ENCODE measurements around the gene PPP1R16B.

Gene PPP1R16B

DNA sequence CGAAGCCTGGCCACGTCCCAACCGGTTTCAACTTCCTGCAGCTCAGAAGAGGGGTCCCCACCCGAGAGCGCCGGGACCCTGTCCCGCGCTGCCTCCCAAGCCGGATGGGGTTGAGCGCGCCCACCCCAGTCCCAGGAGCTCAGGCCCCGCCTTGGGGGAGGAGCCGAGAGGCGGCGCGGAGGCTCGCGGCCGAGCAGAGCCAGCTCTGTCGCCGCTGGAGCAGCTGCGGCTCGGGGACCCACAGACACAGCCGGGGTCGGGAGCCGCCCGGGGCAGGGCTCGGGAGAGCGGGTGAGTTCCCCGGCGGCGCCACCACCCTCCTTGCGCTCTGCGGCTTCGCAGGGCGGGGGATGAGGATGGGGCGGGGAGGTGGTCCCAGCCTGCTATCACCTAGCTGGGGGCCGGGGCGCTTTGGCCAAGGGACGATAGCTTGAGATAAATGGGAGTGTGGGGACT lies at the start of gene PPP1R16B:
PPP1R16B (plus strand) TSS at position 196 of the 456 bp plus-strand sequence. CDS start 30,229 bp downstream, outside the sequence.
- peak; percentile 80 for DNase-seq

DNA sequence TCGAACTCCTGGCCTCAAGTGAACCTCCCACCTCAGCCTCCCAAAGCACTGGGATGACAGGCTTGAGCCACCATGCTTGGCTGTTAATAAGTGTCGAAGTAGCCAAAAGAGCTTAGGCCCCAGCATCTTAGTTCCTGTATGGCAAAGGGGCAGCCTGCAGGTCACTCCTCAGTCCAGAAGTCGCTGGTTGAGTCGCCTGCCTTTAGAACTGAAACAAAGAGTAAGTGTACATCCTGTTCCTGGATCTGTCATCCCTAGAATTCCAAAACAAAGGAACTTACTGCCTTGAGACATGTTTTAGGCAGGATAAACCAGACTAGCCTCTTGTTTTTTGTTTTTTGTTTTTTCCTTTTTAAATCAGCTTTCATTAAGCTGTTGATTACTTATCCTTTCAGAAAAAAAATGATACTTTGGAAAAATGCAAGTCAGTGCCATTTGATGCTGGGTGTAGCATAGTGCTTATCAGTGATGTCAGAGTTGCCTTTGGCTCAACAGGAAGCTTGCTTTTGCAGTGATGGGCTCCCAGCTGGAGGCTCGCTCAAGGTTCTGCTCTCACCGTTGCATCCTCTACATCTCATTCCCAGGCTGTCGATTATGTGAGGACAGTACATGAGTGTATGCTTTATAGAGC lies 48.2 kb upstream of the PPP1R16B start:
- DNase-seq: no peak

DNA sequence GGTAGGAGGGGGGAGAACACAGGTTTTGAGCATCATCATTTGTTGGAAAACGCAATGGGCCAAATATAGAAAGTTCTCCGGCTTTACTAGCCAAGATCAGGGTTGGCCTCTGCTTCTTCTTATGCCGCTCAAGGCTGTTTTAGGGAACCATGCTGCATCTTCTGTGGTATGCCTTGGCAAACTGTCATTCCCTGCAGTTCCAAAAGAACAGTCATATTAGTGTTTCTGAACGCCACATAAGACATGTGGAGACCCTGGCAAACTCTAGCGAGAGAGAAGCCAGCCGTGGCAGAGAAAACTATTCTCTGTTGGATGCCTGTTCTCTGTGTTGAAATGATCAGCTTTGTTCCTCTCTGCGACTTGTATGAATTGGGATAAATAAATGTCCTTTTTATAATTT lies 46.4 kb upstream of the PPP1R16B start:
- DNase-seq: no peak

DNA sequence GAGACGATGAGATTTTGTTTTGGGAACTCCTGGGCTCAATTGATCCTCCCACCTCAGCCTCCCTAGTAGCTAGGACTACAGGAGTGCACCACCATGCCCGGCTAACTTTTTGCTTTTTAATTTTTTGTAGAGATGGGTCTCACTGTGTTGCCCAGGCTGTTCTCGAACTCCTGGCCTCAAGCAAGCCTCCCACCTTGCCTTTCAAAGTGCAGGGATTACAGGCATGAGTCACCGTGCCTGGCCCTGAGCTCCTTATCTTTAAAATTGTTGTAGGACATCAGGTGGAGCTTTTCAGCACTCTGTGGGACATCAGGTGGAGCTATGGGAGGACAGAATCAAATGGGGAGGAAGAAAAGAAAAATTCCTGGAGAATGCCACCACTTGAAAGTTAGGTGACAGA lies 44.5 kb upstream of the PPP1R16B start:
- no peak for DNase-seq

DNA sequence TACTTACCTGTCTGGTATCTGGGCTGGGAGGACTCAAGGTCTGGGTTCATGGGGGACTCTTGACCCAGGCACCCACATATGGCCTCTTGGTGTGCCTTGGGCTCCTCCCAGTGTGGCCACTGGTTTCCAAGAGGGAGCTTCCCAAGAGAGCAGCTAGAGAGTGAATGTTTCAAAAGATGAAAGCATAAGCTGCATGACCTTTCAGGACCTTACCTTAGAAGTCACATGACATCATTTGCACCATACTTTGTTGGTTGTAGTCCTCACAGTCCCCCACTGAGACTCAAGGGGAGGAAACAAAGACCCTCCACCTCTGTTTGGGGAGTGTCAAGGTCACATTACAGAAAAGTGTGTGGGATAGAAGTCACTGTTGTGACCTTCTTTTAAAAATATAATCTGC lies 43.3 kb upstream of the PPP1R16B start:
- no peak for DNase-seq

DNA sequence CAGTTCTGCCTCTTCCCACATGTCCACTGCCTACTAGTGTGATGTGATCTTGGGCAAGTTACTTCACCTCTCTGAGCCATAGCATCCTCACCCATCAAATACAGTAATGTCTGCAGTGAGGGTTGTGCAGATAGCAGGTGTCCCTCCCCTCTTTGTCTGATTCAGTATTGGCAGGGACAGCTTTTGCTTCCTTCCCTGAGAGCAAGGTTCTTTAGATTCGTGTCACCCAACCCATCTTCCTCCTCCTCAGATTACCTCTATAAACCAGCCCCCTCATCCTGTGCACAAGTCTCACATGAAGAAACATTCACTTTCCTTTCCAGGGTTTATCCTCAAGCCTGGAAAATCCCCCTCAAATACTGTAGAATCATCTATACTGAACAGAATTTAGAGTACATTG lies 41.9 kb upstream of the PPP1R16B start:
- DNase-seq: no peak

DNA sequence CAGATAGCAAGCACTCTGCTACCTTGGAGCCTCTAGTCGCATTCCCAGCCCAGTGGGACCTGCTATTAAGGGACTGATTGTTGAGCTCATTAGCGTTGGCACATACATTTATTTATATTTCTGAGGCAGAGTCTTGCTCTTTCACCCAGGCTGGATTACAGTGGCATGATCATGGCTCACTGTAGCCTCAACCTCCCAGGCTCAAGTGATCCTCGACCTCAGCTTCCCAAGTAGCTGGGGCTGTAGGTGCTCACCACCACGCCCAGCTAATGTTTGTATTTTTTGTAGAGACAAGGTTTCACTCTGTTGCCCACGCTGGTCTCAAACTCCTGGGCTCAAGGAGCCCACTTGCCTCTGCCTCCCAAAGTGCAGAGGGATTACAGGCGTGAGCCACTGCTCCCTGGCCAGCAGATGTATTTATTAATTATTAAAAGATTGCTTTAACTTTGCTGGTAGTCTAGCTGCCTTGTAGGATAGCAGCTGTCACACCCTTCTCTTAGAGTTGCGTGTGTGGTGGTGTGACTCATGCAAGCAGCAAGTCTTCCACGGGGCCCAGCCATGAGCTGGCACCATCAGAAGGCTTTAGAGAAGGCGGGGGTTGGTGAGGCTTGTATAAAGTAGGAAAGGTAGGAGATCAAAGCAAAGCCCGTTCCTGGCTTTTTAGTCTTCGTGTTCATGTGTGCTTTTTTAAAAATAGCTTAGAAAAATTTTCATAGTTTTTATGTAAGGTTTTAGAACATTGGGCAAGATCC lies 40.8 kb upstream of the PPP1R16B start:
- peak; percentile 11 for DNase-seq

DNA sequence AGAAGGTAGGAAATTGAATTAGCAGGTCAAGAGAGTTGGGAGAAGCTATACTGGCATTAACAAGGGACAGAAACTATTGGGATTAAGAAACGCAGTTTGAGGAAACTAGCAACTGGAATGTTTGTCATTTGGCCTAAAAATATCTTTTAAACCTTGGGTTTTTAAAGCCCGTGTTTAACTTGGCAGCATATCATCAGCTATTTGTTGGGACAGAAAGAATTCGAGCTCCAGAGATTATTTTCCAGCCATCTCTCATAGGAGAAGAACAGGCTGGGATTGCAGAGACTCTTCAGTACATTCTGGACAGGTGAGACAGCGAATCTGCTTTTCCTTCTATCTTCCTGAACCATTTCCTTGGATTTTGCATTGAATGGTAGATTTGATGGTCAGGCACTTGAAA lies 39.4 kb upstream of the PPP1R16B start:
- no peak for DNase-seq

DNA sequence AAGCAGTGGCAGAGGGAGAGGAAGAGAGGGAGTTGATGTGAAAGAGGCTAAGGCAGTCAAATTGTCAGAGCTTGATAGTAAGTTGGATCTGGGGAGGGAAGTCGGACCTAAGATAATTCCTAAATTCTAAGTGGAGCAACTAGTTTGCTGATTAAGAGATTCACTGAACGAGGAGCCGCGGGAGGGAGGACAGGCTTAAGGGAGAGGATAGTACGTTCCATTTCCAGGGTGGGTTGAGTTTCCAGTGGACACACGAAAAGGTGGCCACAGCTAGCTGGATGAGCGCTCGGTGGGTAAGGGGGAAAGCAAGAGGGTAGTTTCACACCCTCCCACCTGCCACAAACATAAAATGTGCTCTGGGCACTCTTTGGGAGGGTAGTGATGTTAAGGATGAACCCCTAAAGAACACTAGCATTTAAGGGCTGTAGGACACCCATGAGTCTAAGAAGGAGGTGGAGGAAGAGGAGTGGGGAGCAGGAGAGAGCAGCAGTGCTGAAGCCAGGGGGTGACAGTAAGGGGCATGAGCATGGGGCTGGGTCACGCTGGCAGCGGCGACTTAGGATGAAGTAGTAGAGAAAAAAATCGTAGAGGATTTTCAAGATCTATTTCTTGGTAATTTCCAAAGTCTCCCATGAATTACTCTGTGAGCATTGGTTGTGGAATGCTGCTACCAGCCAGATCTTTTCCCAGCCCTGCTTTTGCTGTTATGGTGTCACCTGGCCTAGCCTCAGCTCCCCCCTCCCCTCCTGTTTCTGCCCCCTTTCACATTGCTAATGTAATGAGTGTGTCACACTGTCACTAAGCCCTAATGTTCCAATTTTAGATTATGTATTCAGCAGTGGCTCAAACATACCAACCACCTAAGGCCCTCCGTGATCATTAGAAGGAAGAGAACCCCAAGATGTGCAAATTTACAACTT lies 35.9 kb upstream of the PPP1R16B start:
- DNase-seq: no peak

DNA sequence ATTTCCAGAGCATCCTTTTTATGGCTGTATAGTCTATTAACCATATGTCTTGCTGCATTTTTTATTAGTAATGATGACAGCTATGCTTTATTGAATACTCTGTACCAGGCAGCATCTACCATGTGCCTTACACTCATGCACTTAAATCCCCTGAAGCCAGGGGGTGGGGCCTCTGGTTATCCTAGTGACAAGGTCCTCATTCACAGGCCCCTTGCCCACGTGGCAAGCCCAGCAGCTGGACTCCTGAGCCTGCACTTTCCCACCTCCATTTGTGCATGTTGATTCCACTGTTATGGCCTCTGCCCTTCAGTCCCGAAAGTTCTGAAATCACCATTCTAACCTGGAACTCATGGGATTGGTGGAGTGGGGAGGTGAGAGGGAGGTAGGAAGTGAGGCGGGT lies 35.0 kb upstream of the PPP1R16B start:
- DNase-seq: no peak

DNA sequence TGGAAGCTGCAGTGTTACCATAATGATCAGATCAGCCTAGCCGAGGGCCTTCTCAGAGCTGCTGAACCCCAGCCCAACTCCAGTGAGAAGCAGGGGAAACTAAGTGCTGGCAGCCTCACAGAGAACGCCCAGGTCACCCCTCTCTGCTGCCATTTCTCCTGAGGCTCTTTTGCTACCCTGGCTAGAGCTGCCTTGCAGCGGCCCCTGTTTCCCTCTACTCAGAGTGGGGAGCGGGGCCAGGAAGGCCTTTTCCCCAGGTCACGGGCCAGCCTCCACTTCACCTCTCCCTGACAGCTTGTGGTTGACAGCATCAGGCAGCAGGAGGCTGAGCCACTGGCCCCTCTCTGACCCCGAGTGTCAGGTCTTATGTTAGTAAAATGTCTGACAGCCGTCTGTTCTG lies 34.5 kb upstream of the PPP1R16B start:
- no peak for DNase-seq

DNA sequence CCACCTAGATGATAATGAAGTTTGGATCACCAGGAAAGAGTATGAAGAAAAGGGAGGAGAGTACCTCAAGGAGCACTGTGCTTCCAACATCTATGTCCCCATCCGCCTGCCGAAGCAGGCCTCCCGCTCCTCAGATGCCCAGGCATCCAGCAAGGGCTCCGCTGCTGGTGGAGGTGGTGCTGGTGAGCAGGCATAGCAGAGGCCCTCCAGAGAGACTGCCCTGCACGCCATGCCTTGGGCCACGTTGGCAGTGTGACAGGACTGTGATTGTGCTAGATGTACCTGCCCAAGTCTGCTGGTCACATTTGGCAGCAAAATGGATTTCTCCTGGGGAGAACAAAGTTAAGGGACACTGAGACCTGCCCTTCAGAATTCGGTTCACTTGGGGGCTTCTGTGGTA lies 33.9 kb upstream of the PPP1R16B start:
- DNase-seq: no peak

DNA sequence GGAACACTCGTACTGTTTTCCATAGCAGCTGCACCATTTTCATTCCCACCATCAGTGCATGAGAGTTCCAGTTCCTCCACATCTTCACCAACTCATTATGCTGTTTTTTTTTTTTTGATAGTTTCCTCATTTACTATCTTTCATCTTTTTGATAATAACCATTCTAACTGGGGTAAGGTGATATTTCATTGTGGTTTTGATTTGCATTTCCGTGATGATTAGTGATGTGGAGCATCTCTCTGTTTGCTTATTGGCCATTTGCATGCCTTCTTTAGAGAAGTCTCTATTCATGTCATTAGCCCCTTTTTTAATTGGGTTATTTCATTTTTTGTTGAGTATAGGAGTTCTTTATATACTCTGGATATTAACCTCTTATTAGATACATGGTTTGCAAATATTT lies 31.3 kb upstream of the PPP1R16B start:
- no peak for DNase-seq

DNA sequence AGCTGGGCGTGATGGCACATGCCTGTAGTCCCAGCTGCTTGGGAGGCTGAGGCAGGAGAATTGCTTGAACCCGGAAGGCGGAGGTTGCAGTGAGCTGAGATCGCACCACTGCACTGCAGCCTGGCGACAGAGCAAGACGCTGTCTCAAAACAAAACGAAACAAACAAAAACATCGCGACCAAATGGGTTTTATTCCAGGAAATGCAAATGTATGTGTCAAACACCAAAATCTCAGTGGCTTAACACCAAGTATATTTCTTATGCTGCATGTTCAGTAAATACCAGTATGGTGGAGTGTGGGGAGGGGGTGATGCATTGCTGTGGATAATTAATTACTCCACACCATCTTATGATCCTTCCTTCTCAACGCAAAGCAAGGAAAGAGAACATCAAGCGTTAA lies 29.1 kb upstream of the PPP1R16B start:
- no peak for DNase-seq

DNA sequence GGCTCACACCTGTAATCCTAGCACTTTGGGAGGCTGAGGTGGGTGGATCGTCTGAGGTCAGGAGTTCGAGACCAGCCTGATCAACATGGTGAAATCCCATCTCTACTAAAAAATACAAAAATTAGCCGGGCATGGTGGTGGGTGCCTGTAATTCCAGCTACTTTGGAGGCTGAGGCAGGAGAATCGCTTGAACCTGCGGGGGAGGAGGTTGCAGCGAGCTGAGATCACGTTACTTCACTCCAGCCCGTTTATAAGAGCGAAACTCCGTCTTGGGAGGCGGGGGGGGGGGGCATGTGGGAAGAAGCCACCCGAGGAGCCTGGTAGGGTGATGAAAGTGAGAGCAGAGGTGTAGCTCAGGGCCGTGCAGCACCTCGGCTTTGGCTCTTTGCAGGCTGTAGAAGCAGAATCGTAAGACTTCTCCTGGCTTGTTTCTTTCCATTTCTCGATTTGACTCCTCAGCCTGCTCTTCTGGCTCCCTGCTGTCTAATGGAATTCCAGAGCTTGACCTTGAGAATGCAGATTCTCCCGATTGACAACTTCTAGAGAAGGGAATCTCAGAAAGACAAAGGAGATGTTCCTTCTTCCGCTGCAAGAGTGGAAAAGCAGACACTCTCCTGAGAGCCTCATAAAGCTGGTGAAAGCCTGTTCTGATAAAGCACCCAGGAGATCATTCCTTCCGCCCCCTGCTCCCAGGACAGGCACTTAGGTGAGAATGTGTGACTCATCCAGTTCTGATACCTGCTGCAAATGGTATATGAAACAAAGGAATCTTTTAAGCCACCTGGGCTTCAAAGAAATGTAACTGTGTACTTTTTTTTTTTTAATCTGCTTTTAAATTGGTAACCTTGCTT lies 26.0 kb upstream of the PPP1R16B start:
- DNase-seq: no peak

DNA sequence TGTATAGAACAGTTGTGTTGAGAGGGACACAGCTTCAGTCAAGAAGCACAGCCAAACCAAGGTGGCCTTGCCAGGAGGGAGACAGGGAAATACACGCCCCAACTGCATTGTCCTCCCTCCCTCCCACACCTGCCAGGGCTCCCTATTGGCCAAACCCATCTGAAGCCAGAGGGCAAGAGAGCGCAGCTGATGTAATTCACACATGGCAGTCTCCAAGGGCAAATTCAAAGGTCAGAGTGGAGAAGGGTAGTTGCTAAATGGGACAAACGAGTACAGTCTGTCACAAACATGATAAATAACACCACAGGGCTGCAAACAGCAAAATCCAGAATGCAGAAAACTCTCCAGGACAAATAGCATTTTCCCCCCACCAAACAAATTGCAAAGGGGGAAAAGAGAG lies 23.2 kb upstream of the PPP1R16B start:
- no peak for DNase-seq

DNA sequence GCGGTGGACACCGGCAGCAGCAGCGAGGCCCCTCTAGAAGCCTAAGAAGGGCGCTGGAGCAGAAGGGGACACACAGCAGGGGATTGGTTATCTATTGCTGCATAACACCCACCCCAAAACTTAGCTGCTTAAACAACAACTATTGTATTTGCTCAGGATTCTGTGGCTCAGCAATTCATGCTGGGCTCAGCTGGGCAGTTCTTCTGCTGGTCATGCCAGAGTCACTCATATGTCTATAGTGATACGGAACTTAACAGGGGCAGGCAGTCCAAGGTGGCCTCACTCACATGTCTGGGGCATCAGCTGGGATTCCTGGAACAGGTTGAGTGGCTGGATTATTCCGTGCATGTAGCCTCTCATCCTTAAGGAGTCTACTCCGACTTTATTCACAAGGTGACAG lies 17.6 kb upstream of the PPP1R16B start:
- no peak for DNase-seq

DNA sequence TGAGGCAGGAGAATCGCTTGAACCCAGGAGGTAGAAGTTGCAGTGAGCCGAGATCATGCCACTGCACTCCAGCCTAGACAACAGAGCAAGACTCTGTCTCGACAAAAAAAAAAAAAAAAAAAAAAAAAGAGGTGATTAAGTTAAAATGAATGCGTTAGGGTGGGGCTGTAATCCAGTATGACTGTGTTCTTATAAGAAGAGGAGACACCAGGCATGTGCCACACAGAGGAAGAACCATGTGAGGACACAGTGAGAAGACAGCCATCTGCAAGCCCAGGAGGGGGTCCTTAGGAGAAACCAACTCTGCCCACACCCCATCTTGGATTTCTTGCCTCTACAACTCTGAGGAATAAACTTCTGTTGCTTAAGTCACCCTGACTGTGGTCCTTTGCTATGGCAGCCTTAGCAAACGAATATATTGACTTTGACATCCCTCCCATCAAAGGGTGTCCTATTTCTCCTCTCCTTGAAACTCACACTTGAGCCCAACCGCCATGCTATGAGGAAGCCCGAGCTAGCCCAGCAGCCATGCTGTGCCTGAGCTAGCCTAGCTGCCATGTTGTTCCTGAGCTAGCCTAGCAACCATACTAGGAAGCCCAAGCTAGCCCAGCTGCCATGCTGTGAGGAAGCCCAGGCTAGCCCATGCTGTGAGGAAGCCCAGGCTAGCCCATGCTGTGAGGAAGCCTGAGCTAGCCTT lies 15.8 kb upstream of the PPP1R16B start:
- DNase-seq: no peak

DNA sequence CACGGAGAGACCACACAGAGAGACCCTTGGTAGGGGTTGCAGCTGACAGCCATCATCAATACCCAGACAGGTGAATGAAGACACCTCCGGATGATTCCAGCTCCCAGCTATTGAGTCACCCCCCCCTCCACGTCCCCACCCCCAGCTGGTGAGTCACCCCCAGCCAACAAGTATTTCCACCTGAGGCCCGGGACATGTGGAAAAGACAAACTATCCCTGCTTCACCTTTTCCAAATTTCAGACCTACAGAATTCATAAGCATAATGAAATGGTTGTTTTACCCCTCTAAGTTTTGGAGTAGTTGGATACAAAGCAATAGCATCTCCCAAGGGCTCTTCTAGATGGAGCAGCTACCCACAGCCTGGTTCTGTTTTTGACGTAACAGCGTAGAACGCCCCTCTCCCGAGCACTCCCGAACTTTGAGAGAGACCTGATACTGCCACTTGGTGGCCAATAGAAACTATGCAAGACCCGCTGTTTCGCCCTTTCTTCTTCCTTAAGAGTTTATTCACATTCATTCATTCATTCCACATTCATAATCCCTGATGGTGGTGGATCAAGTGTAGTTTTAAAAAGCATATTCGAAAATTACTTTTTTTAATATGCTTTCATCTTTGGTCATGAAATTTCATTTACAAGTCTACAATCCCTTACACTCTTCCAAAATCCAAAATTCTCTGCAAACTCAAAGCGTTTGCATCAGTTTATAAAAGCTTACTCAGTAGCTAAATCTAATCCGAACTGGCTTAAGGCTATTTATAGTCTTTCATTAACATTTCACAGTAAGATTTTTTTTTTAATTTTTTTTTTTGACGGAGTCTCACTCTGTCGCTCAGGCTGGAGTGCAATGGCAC lies 15.1 kb upstream of the PPP1R16B start:
- DNase-seq: peak; percentile 37

DNA sequence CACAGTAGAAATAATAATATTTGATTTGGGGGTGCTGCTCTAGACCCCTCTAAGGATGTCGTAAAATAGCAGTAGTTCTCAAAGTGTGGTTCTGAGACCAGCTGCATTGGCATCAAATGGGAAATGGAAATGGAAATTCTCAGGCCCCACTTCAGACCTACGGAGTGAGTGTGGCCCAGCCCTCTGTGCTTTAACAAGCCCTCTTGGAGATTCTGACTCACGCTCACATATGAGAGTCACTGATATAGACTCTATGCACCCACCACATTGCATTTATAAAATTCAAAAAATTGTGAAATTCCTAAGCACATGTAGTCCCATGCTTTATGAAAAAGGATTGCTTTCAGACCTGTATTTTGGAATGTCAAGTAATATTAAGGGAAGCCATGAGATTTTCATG lies 14.2 kb upstream of the PPP1R16B start:
- DNase-seq: no peak

DNA sequence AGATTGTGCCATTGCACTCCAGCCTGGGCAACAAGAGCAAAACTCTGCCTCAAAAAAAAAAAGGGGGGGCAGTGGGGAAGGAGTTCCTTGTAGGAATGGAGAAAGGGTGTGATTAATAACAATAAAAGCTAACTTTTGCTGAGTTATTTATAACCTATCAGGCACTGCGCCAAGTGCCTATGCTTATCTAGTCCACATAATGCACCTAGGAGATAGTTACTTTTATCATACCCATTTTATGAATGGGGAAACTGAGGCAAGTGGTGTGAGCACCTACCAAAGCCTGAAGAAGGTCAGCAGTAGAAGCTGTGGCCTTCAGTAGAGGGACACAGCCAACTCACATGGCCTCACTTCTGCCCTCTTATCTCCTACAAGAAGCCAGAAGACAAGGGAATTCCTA lies 13.6 kb upstream of the PPP1R16B start:
- DNase-seq: no peak
